ENCODE results near the gene VPS29. TPM values are rescaled to one million over a fixed set of nuclear protein-coding genes. Genes with fewer than 3 reads are reported as not detected.
A peak's percentile ranks its signal among the peaks of the same experiment; 100 is the strongest.

Gene VPS29
- polyA plus RNA-seq, 4 donors = 159 to 252 (median 170) TPM

DNA sequence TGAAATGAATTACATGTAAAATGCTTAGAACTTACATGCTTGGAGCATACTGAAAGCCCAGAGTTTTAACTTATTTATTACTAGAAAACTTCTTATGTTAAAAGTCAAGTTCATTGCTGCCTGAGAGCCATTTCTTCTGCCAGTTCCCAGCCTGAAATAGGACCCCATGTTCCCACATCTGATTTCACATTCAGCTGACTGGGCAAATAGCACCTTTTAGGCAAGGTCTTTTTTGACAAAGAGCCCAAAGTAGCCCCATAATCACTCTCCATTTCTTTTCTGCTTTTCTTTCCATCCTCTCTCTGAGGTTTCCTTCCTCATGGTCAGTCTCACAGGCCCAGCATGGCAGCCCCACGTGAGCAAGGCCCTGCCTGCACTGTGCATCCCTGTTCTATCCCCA, 50.6 kb downstream of the VPS29 start:
- Histone ChIP-seq H3K27me3 (ENCODE audit: control insufficient read depth in 3 of 3, insufficient read depth in 3 of 3, low read length in 3 of 3) (no peaks in the 10 kb centered on the region), H3K27ac (ENCODE audit: low read depth in 1 of 3, low read length in 2 of 3) (no peak overlapping the region), H3K36me3 (ENCODE audit: control insufficient read depth in 3 of 3, insufficient read depth in 2 of 3, low read depth in 1 of 3, low read length in 3 of 3) (peaks cover 0 to 31% (median 0%) of the 10 kb centered on the region in 3 donors)

DNA sequence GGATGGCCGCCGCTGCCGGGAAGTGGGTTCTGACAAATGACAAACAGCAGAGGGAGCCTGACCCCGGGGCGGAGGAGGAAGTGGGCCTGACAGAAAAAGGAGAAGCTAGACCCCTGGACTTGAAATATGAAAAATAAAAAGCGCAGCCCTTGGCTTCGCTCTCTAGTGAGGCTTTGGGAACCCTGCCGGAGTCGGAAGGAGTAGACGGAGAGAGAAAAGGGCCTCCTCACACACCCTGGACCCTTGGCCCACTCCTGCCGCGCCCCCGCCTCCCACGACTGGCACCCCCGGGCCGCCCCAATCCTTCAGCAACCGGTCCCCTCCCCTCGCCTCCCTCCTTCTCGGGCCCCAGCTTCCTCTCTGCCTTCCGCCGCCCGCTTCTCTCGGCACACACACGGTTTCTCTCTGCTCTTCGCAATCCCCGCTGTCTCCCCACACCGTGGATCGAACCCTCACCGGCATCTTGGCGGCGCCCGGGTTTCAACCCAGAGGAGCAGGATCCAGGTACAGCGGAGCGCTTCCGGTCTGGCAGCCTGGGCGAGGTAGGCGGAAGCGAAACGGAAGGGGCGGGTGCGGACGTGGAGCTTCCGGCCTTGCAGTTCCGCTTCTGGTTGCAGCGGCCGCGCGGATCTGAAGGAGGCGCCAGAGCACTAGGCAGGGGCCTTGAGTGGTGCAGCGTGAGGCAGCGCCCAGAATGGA, 52.0 kb downstream of the VPS29 start, which contains the start of gene ARPC3:
Gene ARPC3, minus strand, starts transcription at position 539 of the 699 bp plus-strand sequence. Its CDS starts 77 bp downstream, at position 462.
- no peaks in the 10 kb centered on the region for H3K27me3 ChIP-seq (ENCODE audit: control insufficient read depth in 3 of 3, insufficient read depth in 3 of 3, low read length in 3 of 3)
- 0 to 1% (median 0%) methylated on average over 46 to 51 of the region's 51 CpGs for WGBS, 3 donors
- no peak for FAIRE-seq
- DNase-seq = peak; percentile 95 to 97
- no peaks in the 10 kb centered on the region for H3K9me3 ChIP-seq (ENCODE audit: control insufficient read depth in 2 of 2, insufficient read depth in 1 of 2, low read depth in 1 of 2, low read length in 1 of 2)
- peak within 1 kb of the TSS; percentile 77 to 87 (median 78) for H3K4me3 ChIP-seq (ENCODE audit: low read depth in 1 of 3, low read length in 3 of 3)
- peaks cover 0 to 2% (median 0%) of the 10 kb centered on the region in 3 donors for H3K4me1 ChIP-seq (ENCODE audit: control insufficient read depth in 3 of 3, insufficient read depth in 2 of 3, low read depth in 1 of 3, low read length in 2 of 3)
- peaks cover 0 to 28% (median 0%) of the 10 kb centered on the region in 3 donors for H3K36me3 ChIP-seq (ENCODE audit: control insufficient read depth in 3 of 3, insufficient read depth in 2 of 3, low read depth in 1 of 3, low read length in 3 of 3)
- peak within 1 kb of the TSS; percentile 83 to 94 (median 91) for H3K27ac ChIP-seq (ENCODE audit: low read depth in 1 of 3, low read length in 2 of 3)

More for the DNA sequence above, 50.6 kb downstream of the VPS29 start:
- Histone ChIP-seq H3K4me1 (ENCODE audit: control insufficient read depth in 3 of 3, insufficient read depth in 2 of 3, low read depth in 1 of 3, low read length in 2 of 3) (peaks cover 0 to 2% (median 0%) of the 10 kb centered on the region in 3 donors), H3K4me3 (ENCODE audit: low read depth in 1 of 3, low read length in 3 of 3) (no peak overlapping the region), H3K9me3 (ENCODE audit: control insufficient read depth in 2 of 2, insufficient read depth in 1 of 2, low read depth in 1 of 2, low read length in 1 of 2) (no peaks in the 10 kb centered on the region)
- WGBS, 3 donors = 68 to 78% (median 75%) methylated on average over 1 of the region's 1 CpG
- DNase-seq = no peak
- no peak for FAIRE-seq

DNA sequence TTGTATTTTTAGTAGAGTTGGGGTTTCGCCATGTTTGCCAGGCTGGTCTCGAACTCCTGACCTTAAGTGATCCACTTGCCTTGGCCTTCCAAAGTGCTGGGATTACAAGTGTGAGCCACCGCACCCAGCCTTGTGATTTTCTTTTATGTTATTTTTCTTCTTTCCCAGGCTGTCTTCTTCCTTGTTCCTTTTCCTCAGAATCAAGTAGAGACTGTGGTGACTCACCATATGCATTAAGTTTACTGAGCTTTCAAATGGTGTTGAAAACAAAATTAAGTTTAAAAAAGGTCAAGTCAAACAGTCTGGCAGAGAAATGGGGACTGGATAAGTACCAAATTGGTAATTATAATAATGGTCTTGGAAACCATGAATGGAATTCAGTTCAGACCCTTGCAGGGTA, 57.5 kb downstream of the VPS29 start:
- H3K4me1 ChIP-seq (ENCODE audit: control insufficient read depth in 3 of 3, insufficient read depth in 2 of 3, low read depth in 1 of 3, low read length in 2 of 3) = peaks cover 0 to 2% (median 0%) of the 10 kb centered on the region in 3 donors
- WGBS, 3 donors = 94 to 95% (median 94%) methylated on average over 3 of the region's 3 CpGs
- H3K27me3 ChIP-seq (ENCODE audit: control insufficient read depth in 3 of 3, insufficient read depth in 3 of 3, low read length in 3 of 3) = no peaks in the 10 kb centered on the region
- H3K9me3 ChIP-seq (ENCODE audit: control insufficient read depth in 2 of 2, insufficient read depth in 1 of 2, low read depth in 1 of 2, low read length in 1 of 2) = no peaks in the 10 kb centered on the region
- DNase-seq (no peak), FAIRE-seq (no peak)
- H3K4me3 ChIP-seq (ENCODE audit: low read depth in 1 of 3, low read length in 3 of 3) = no peak overlapping the region
- H3K27ac ChIP-seq (ENCODE audit: low read depth in 1 of 3, low read length in 2 of 3) = no peak overlapping the region
- H3K36me3 ChIP-seq (ENCODE audit: control insufficient read depth in 3 of 3, insufficient read depth in 2 of 3, low read depth in 1 of 3, low read length in 3 of 3) = peaks cover 2 to 54% (median 6%) of the 10 kb centered on the region in 3 donors

Other genes with a start within 250 kb of the VPS29 start
- gene ATP2A2, start 220.9 kb downstream of the VPS29 start, polyA plus RNA-seq = 100 to 1,000 TPM in 2 of 4 donors, 10 to 100 TPM in 2; 14.8 to 134 (median 61.2) TPM
- 10 to 100 TPM; 15.4 to 44.9 (median 24.0) TPM for gene ANAPC7, start 98.4 kb downstream of the VPS29 start, polyA plus RNA-seq
- 100 to 1,000 TPM; 324 to 507 (median 390) TPM for gene ARPC3, start 51.8 kb downstream of the VPS29 start, polyA plus RNA-seq
- gene GPN3, start 33.9 kb downstream of the VPS29 start, polyA plus RNA-seq = 10 to 100 TPM in 2 of 4 donors, 1 to 10 TPM in 2; 5.4 to 20.9 (median 11.0) TPM
- gene FAM216A, start 33.3 kb downstream of the VPS29 start, polyA plus RNA-seq = 1 to 10 TPM in 3 of 4 donors, under 1 TPM in 1; 0.45 to 6.6 (median 2.7) TPM
- under 1 TPM in 2 of 4 donors, not detected in 2; 0.24 to 0.61 TPM for gene RAD9B, start 220 bp upstream of the VPS29 start, polyA plus RNA-seq
- 10 to 100 TPM in 3 of 4 donors, 1 to 10 TPM in 1; 8.6 to 21.5 (median 12.0) TPM for gene PPTC7, start 81.2 kb upstream of the VPS29 start, polyA plus RNA-seq
- gene TCTN1, start 112.0 kb upstream of the VPS29 start, polyA plus RNA-seq = 10 to 100 TPM in 1 of 4 donors, 1 to 10 TPM in 2, under 1 TPM in 1; 0.67 to 25.2 (median 3.6) TPM
- 1 to 10 TPM; 1.9 to 4.7 (median 3.5) TPM for gene HVCN1, start 187.0 kb upstream of the VPS29 start, polyA plus RNA-seq
- 100 to 1,000 TPM; 135 to 464 (median 299) TPM for gene PPP1CC, start 240.8 kb upstream of the VPS29 start, polyA plus RNA-seq